Liver (tissue), 3 donors: ENCODE measurements around the gene ARV1.

Experiments used
- ATF3 ChIP-seq: IDR thresholded peaks from 2 replicates; pipeline ENCODE4 v1.6.1; 2016; ENCODE audit warnings: antibody characterized with exemption
- FOXA1 ChIP-seq: IDR thresholded peaks from 2 replicates; pipeline ENCODE4 v1.6.1; 2016; ENCODE audit warnings: antibody characterized with exemption
- JUND ChIP-seq, 2 donors: IDR thresholded peaks; 2 replicates each; pipeline ENCODE4 v1.6.1; 2016; ENCODE audit warnings: antibody characterized with exemption in 2 of 2
- RAD21 ChIP-seq, 2 donors: IDR thresholded peaks; 2 replicates each; pipeline ENCODE4 v1.6.1; 2016; ENCODE audit warnings: antibody characterized with exemption in 2 of 2, mild to moderate bottlenecking in 2 of 2
- REST ChIP-seq: IDR thresholded peaks from 2 replicates; pipeline ENCODE4 v1.6.1; 2016; ENCODE audit warnings: antibody characterized with exemption, mild to moderate bottlenecking
- SP1 ChIP-seq: IDR thresholded peaks from 2 replicates; pipeline ENCODE4 v1.6.1; 2018; ENCODE audit warnings: antibody characterized with exemption, mild to moderate bottlenecking
- TAF1 ChIP-seq: conservative IDR thresholded peaks from 2 replicates; pipeline ENCODE4 v1.6.1; 2016; ENCODE audit warnings: antibody characterized with exemption, mild to moderate bottlenecking
- YY1 ChIP-seq: IDR thresholded peaks from 2 replicates; pipeline ENCODE4 v1.6.1; 2016; ENCODE audit warnings: antibody characterized with exemption, mild to moderate bottlenecking
- TF ChIP-seq, protein P1 (sequence below): fragments of 150-350 bp; IDR thresholded peaks from 2 replicates; pipeline ENCODE4 v1.5.1; 2017; ENCODE audit warnings: improper control_type of control experiment, low read depth, low read length; ENCODE audit not compliant: missing input control
- TF ChIP-seq, protein P2 (sequence below): IDR thresholded peaks from 2 replicates; pipeline ENCODE4 v1.6.1; 2016; ENCODE audit warnings: antibody characterized with exemption
- donor health status: healthy.
- donor health status: healthy.

DNA sequence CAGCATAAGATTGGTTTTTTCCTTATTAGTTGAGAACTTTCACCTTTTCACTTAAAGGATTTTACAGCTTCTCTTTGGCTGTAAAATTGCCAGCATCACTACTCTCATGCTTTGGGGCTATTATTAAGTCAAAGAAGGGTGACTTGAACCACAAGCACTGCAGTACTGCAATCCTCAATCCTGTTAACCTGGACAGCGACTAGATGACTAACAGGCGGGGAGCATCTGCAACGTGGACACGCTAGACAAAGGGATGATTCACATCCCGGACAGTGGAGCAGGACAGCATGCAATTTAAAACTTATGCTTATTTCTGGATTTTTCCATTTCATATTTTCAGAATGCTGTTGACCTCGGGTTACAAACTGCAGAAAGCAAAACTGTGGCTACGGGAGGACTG is 8.1 kb downstream of the ARV1 start:
- TF ChIP-seq, protein P1, sequence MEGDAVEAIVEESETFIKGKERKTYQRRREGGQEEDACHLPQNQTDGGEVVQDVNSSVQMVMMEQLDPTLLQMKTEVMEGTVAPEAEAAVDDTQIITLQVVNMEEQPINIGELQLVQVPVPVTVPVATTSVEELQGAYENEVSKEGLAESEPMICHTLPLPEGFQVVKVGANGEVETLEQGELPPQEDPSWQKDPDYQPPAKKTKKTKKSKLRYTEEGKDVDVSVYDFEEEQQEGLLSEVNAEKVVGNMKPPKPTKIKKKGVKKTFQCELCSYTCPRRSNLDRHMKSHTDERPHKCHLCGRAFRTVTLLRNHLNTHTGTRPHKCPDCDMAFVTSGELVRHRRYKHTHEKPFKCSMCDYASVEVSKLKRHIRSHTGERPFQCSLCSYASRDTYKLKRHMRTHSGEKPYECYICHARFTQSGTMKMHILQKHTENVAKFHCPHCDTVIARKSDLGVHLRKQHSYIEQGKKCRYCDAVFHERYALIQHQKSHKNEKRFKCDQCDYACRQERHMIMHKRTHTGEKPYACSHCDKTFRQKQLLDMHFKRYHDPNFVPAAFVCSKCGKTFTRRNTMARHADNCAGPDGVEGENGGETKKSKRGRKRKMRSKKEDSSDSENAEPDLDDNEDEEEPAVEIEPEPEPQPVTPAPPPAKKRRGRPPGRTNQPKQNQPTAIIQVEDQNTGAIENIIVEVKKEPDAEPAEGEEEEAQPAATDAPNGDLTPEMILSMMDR, result no peak
- no peak for TF ChIP-seq REST
- no peak for TF ChIP-seq RAD21 (IDR thresholded peaks at IDR 0.05)
- no peak for TF ChIP-seq YY1
- TF ChIP-seq, protein P2, sequence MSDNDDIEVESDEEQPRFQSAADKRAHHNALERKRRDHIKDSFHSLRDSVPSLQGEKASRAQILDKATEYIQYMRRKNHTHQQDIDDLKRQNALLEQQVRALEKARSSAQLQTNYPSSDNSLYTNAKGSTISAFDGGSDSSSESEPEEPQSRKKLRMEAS, result no peak
- TF ChIP-seq TAF1, result no peak
- no peak for TF ChIP-seq FOXA1
- no peak for TF ChIP-seq SP1
- TF ChIP-seq JUND (IDR thresholded peaks at IDR 0.05), result no peak
- TF ChIP-seq ATF3, result no peak
